MCF 10A (cell line): Measurements from ENCODE around the gene GPR89B. TPM values are rescaled to one million over a fixed set of nuclear protein-coding genes. Genes with fewer than 3 reads are reported as not detected.

ENCODE experiments used
- BruUV-seq: library from RNA; stranded (reverse); fragments of 400-500 nt; replicated peaks from 2 replicates; lab custom pipeline; 2021; lab: Mats Ljungman, UMichigan
- CTCF ChIA-PET: fragments of 300-600 bp; sonication (Branson Sonifier 250); formaldehyde crosslinking; extraction: SDS; loops from one replicate; lab custom pipeline; 2021; ENCODE audit warnings: antibody characterized with exemption, inconsistent platforms; lab: Yijun Ruan, JAX
- POLR2A ChIA-PET: fragments of 300-600, 350-650 bp; sonication (Branson Sonifier 250); formaldehyde crosslinking; extraction: SDS; loops from one replicate; lab custom pipeline; 2020; ENCODE audit warnings: antibody characterized with exemption, inconsistent platforms; lab: Yijun Ruan, JAX
- DNase-seq: peaks from one replicate; pipeline ENCODE4 v3.0.0-alpha.2; 2018; ENCODE audit not compliant: unreplicated experiment
- H3K27ac Mint-ChIP-seq: one replicate; pipeline ENCODE4 v1.8.0; 2022; ENCODE audit warnings: mild to moderate bottlenecking, low read depth, mixed read lengths; ENCODE audit not compliant: unreplicated experiment
- H3K27me3 Mint-ChIP-seq: one replicate; pipeline ENCODE4 v1.8.0; 2022; ENCODE audit warnings: mixed read lengths; ENCODE audit not compliant: insufficient read depth, unreplicated experiment
- H3K36me3 Mint-ChIP-seq: one replicate; pipeline ENCODE4 v1.8.0; 2022; ENCODE audit warnings: mild to moderate bottlenecking, moderate library complexity, mixed read lengths; ENCODE audit not compliant: insufficient read depth, unreplicated experiment
- H3K4me1 Mint-ChIP-seq: one replicate; pipeline ENCODE4 v1.8.0; 2022; ENCODE audit warnings: mixed read lengths; ENCODE audit not compliant: insufficient read depth, unreplicated experiment
- H3K4me3 Mint-ChIP-seq: one replicate; pipeline ENCODE4 v1.8.0; 2022; ENCODE audit warnings: mild to moderate bottlenecking, moderate library complexity, mixed read lengths; ENCODE audit not compliant: unreplicated experiment
- H3K9me3 Mint-ChIP-seq: one replicate; pipeline ENCODE4 v1.8.0; 2022; ENCODE audit warnings: mixed read lengths; ENCODE audit not compliant: unreplicated experiment
- intact Hi-C: fragments of 100-400 bp; cut with micrococcal nuclease; formaldehyde crosslinking; loops from 2 replicates; pipeline ENCODE4 v1.14.1; 2022
- total RNA-seq: library from RNA; stranded (reverse); gene quantifications from 2 replicates; pipeline ENCODE4 v1.2.3, GENCODE V29; 2022
- TF ChIP-seq, protein P1 (sequence below): fragments of 200-600 bp; IDR thresholded peaks from one replicate; pipeline ENCODE4 v1.8.0; 2022; ENCODE audit warnings: antibody characterized with exemption, mild to moderate bottlenecking; ENCODE audit not compliant: unreplicated experiment

GPR89B gene
- total RNA-seq, 1 experiment from 2014 or later, result 31.9 TPM

- TF ChIP-seq, protein P1, sequence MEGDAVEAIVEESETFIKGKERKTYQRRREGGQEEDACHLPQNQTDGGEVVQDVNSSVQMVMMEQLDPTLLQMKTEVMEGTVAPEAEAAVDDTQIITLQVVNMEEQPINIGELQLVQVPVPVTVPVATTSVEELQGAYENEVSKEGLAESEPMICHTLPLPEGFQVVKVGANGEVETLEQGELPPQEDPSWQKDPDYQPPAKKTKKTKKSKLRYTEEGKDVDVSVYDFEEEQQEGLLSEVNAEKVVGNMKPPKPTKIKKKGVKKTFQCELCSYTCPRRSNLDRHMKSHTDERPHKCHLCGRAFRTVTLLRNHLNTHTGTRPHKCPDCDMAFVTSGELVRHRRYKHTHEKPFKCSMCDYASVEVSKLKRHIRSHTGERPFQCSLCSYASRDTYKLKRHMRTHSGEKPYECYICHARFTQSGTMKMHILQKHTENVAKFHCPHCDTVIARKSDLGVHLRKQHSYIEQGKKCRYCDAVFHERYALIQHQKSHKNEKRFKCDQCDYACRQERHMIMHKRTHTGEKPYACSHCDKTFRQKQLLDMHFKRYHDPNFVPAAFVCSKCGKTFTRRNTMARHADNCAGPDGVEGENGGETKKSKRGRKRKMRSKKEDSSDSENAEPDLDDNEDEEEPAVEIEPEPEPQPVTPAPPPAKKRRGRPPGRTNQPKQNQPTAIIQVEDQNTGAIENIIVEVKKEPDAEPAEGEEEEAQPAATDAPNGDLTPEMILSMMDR, result no peak
- no peaks in the 10 kb centered on the region for H3K36me3 Mint-ChIP-seq
- H3K27me3 Mint-ChIP-seq, result peaks cover 10% of the 10 kb centered on the region
- H3K4me1 Mint-ChIP-seq, result peaks cover 19% of the 10 kb centered on the region
- BruUV-seq, result no TSS peak
- ChIA-PET CTCF (interaction anchor here (0.7 to 2.8 kb wide), 9 partner anchors 14 to 401 kb away, joined by 3 to 25 read pairs (median 4); no protein-coding TSS in a partner anchor), POLR2A (interaction anchor here (0.7 to 1.4 kb wide), 7 partner anchors 11 to 622 kb away, joined by 3 to 8 read pairs (median 3); partner anchors contain the start of gene ACP6)
- no peak overlapping the region for H3K4me3 Mint-ChIP-seq
- no peak overlapping the region for H3K27ac Mint-ChIP-seq
- DNase-seq, result peak; percentile 23
- H3K9me3 Mint-ChIP-seq, result no peaks in the 10 kb centered on the region
- intact Hi-C loops, result no loop called here
Observed at GRCh38 chr1:147895123-147895522, 33.1 kb upstream of the GPR89B start.

GRCh38 chr1:147897029-147897752 is 31.0 kb upstream of the GPR89B start:
- CTCF ChIA-PET, result interaction anchor here (0.6 to 2.8 kb wide), 7 partner anchors 10 to 627 kb away, joined by 3 to 25 read pairs (median 4); no protein-coding TSS in a partner anchor
- H3K9me3 Mint-ChIP-seq, result no peaks in the 10 kb centered on the region
- intact Hi-C loops, result no loop called here
- H3K4me3 Mint-ChIP-seq, result no peak overlapping the region
- BruUV-seq, result no TSS peak
- peak overlapping the region; percentile 61 for H3K27ac Mint-ChIP-seq
- TF ChIP-seq, protein P1, result no peak
- H3K4me1 Mint-ChIP-seq, result peaks cover 16% of the 10 kb centered on the region
- POLR2A ChIA-PET, result interaction anchor here (0.9 to 1.4 kb wide), 2 partner anchors 17 to 227 kb away, joined by 3 read pairs; partner anchors contain the start of gene ACP6
- peaks cover 15% of the 10 kb centered on the region for H3K27me3 Mint-ChIP-seq
- no peaks in the 10 kb centered on the region for H3K36me3 Mint-ChIP-seq
- peak; percentile 86 for DNase-seq

DNA sequence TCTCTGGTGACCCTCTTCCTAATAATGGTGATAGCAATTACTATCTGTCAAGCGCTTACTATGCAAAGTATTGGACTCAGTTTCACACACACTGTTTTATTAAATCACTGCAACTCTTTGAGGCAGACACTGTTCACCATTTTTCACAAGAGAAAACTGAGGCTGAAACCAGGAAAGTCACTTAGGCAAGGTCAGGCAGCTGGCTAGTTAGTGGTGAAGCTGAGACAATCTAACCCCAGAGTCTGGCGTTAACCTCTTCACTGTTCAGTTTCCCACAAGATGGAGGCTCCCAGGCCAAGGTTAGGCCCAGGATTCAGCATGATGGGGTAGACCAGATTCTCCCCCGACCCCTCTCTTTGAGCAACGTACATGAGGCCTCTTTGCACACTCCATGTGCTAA is 30.4 kb upstream of the GPR89B start:
- Mint-ChIP-seq H3K4me1 (peaks cover 16% of the 10 kb centered on the region), H3K9me3 (no peaks in the 10 kb centered on the region), H3K36me3 (no peaks in the 10 kb centered on the region), H3K27me3 (peaks cover 15% of the 10 kb centered on the region), H3K4me3 (no peak overlapping the region), H3K27ac (no peak overlapping the region)
- no peak for DNase-seq
- ChIA-PET POLR2A (interaction anchor here (1.4 kb wide), 1 partner anchor 227 kb away, joined by 3 read pairs; the partner anchor contains the start of gene ACP6), CTCF (interaction anchor here (1.0 to 1.8 kb wide), 2 partner anchors 174 to 197 kb away, joined by 3 to 6 read pairs; no protein-coding TSS in a partner anchor)
- TF ChIP-seq, protein P1, result no peak
- BruUV-seq, result no TSS peak
- intact Hi-C loops, result no loop called here

GRCh38 chr1:147902253-147902845 is 25.9 kb upstream of the GPR89B start, which contains the start of gene GJA8:
Gene GJA8 (plus strand): TSS chr1:147902795. CDS start chr1:147907956, 5,161 bp downstream.
- Mint-ChIP-seq H3K27me3 (peaks cover 15% of the 10 kb centered on the region), H3K4me3 (no peak within 1 kb of the TSS), H3K4me1 (peaks cover 5% of the 10 kb centered on the region)

More at GRCh38 chr1:147902253-147902845, 25.9 kb upstream of the GPR89B start, which contains the start of gene GJA8:
- ChIA-PET POLR2A (interaction anchor here (1.2 kb wide), 1 partner anchor 232 kb away, joined by 3 read pairs; the partner anchor contains the start of gene ACP6), CTCF (interaction anchor here (0.7 to 7.3 kb wide), 5 partner anchors 11 to 201 kb away, joined by 3 to 63 read pairs (median 4); no protein-coding TSS in a partner anchor)
- BruUV-seq, result no TSS peak
- H3K36me3 Mint-ChIP-seq, result no peaks in the 10 kb centered on the region
- TF ChIP-seq, protein P1, result no peak
- intact Hi-C loops, result no loop called here
- DNase-seq, result no peak
- no peaks in the 10 kb centered on the region for H3K9me3 Mint-ChIP-seq
- no peak within 1 kb of the TSS for H3K27ac Mint-ChIP-seq
